Mucosa of rectum (tissue), 2 donors: ENCODE results near the gene ZNF429.
"Not testable (repeated sequence)": the region's sequence is repeated elsewhere in the genome, so short reads cannot be mapped to it uniquely, and the experiment has no call there.

ENCODE experiments used
- H3K27ac ChIP-seq, 2 donors: one replicate each; pipeline ENCODE4 v1.7.0; 2013; ENCODE audit warnings: inconsistent platforms in 2 of 2, low read depth in 2 of 2, low read length in 2 of 2
- H3K27me3 ChIP-seq, 2 donors: one replicate each; pipeline ENCODE4 v1.7.0; 2013; ENCODE audit warnings: low read length in 2 of 2; ENCODE audit not compliant: control insufficient read depth in 2 of 2, insufficient read depth in 2 of 2
- H3K36me3 ChIP-seq, 2 donors: one replicate each; pipeline ENCODE4 v1.7.0; 2013; ENCODE audit warnings: low read length in 2 of 2; ENCODE audit not compliant: control insufficient read depth in 2 of 2, insufficient read depth in 2 of 2
- H3K4me1 ChIP-seq, 2 donors: one replicate each; pipeline ENCODE4 v1.7.0; 2013; ENCODE audit warnings: low read length in 2 of 2, mild to moderate bottlenecking in 1 of 2; ENCODE audit not compliant: control insufficient read depth in 2 of 2, insufficient read depth in 2 of 2
- H3K4me3 ChIP-seq, 2 donors: one replicate each; pipeline ENCODE4 v1.7.0; 2013; ENCODE audit warnings: low read length in 2 of 2
- H3K9ac ChIP-seq, 2 donors: one replicate each; pipeline ENCODE4 v1.7.0; 2013; ENCODE audit warnings: low read length in 2 of 2, low read depth in 1 of 2, mild to moderate bottlenecking in 1 of 2
- H3K9me3 ChIP-seq, 2 donors: one replicate each; pipeline ENCODE4 v1.7.0; 2013; ENCODE audit warnings: low read length in 2 of 2; ENCODE audit not compliant: control insufficient read depth in 2 of 2
- donor health status: healthy.
- donor health status: Normal muscosa, but diverticular disease.

The ZNF429 gene

DNA sequence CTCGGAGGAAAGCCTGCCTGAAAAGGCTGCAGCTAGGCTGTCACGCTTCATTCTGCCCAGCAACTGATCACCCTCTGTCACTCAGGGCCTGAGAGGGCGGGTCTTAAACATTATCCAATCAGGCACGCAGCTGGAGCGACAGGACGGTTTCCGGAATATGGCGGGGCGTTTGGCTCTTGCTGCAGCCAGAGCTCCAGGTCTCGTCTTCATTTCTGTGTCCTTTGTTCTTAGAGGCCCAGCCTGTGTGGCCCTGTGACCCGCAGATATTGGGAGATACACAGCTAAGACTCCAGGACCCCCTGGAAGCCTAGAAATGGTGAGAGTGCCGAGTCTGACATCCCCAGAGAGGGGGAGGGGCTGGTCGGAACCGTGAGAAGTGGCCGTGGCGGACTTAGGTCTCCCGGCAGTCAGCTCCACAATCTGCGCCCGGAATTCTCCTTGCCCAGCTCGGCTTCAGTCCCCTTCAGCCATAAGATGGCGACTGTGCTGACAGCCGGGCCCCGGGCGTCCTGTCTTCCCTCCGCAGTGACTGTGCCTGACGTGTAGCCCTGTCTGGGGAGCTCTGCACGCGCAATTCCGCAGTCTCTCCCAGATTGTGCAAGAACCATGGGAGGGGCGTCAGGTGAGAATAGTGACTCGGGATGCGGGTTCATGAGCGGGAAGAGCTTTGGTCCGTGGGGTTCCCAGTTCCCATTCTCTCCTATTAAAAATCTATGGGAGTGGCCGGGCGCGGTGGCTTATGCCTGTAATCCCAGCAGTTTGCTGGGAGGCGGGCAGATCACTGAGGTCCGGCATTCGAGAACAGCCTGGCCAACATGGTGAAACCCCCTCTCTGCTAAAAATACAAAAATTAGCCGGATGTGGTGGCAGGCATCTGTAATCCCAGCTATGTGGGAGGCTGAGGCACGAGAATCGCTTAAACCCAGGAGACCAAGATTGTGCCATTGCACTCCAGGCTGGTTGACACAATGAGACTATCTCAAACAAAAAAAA is at the start of gene ZNF429:
Gene ZNF429, plus strand, starts transcription at position 144 of the 993 bp plus-strand sequence. Its CDS starts 170 bp downstream, at position 314.
- Histone ChIP-seq H3K4me1 (peaks cover 0 to 5% of the 10 kb centered on the region in 2 donors), H3K36me3 (peaks cover 0 to 2% of the 10 kb centered on the region in 2 donors), H3K27me3 (no peaks in the 10 kb centered on the region), H3K9me3 (no peaks in the 10 kb centered on the region), H3K4me3 (peak within 1 kb of the TSS; percentile 97 to 98), H3K27ac (peak within 1 kb of the TSS; percentile 94 to 96), H3K9ac (peak within 1 kb of the TSS; percentile 73 to 94)

DNA sequence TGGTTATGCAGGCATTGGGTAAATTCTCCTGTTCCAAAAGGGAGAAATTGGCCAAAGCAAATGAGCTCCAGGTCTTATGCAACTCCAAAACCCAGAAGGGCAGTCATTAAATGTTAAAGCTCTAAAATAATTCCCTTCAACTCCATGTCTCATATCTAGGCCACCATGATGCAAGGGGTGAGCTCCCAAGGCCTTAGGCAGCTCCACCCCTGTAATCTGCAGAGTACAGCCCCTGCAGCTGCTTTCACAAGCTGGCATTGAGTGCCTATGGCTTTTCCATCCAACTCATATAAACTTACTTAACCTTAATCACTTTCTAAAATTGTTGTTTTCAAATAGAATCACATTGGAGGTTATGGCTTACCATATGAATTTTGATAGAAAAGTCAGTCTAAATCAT is 44.7 kb upstream of the ZNF429 start:
- Histone ChIP-seq H3K9me3 (peaks cover 4% of the 10 kb centered on the region in 2 donors), H3K4me3 (no peak overlapping the region), H3K27me3 (no peaks in the 10 kb centered on the region), H3K36me3 (no peaks in the 10 kb centered on the region), H3K9ac (no peak overlapping the region), H3K4me1 (no peaks in the 10 kb centered on the region), H3K27ac (no peak overlapping the region)

DNA sequence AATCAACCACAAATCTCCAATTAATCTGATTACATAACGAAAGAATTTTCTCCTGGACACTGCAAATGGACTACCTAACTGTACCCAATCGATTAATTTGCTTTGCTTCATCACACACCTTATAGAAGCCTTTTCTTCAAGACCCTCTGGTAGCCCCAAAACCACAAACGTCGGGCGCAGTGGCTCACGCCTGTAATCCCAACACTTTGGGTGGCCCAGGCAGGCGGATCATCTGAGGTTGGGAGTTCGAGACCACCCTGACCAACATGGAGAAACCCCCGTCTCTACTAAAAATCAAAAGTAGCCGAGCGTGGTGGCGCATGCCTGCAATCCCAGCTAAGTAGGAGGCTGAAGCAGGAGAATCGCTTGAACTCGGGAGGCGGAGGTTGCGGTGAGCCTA is 42.9 kb upstream of the ZNF429 start:
- Histone ChIP-seq H3K4me1 (no peaks in the 10 kb centered on the region), H3K4me3 (no peak overlapping the region), H3K27ac (no peak overlapping the region), H3K9me3 (peaks cover 4% of the 10 kb centered on the region in 2 donors), H3K9ac (no peak overlapping the region), H3K36me3 (no peaks in the 10 kb centered on the region), H3K27me3 (no peaks in the 10 kb centered on the region)

DNA sequence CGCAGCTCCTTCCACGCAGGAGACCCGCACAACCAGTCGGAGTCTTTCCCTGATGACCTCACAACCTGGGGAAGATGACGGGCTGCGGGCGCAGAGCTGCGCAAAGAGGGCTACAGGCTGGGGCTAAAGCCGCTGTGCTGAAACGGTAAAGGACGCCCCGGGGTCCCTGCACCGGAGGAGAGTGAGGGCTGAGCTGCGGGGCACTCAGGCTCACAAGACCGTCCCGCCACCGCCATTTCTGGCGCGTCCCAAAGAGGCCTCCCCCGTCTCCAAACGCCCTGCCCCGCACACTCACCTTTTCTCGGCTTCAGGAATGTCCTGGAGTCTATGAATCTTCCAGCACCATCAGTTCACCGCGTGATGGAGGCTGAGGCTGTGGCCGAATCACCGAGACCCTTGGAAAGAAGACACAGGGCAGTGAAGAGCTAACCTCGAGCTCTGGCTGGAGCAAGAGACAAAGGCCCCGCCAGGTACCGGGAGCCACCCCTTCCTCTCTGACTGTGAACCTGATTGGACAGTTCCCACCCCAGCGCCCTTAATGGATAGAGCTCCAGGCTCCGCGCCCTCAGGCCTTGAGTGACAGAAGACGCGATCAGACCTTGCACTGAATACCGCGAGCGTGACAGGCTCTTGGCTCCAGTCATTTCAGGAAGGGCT is 41.8 kb upstream of the ZNF429 start:
- H3K4me1 ChIP-seq, result no peaks in the 10 kb centered on the region
- no peak overlapping the region for H3K27ac ChIP-seq
- peaks cover 0 to 4% of the 10 kb centered on the region in 2 donors for H3K9me3 ChIP-seq
- H3K4me3 ChIP-seq, result peak overlapping the region in 1 of 2 donors; percentile 52
- no peaks in the 10 kb centered on the region for H3K27me3 ChIP-seq
- H3K36me3 ChIP-seq, result no peaks in the 10 kb centered on the region
- H3K9ac ChIP-seq, result no peak overlapping the region

DNA sequence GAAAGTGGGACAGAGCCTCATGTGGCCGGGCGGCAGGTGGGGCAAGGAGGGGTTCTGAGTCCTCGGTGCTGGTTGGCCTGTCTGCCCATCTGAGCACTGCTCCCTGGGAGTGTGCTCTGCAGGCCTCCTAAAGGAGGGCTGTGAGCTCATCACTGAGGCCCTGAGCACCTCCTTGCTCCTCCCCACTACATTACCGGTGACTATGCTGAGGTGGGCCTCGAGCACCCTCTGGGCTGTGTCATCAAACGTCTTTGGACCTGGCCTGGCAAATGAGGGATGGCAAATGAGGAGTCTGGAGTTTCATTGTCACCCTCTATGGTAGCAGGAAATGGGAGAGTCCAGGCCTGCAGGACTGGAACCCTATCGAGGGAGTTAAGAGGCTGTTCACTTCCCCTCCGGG is 38.8 kb upstream of the ZNF429 start:
- Histone ChIP-seq H3K27ac (no peak overlapping the region), H3K36me3 (no peaks in the 10 kb centered on the region), H3K9ac (no peak overlapping the region), H3K4me1 (no peaks in the 10 kb centered on the region), H3K9me3 (peaks cover 0 to 4% of the 10 kb centered on the region in 2 donors), H3K4me3 (no peak overlapping the region), H3K27me3 (no peaks in the 10 kb centered on the region)

DNA sequence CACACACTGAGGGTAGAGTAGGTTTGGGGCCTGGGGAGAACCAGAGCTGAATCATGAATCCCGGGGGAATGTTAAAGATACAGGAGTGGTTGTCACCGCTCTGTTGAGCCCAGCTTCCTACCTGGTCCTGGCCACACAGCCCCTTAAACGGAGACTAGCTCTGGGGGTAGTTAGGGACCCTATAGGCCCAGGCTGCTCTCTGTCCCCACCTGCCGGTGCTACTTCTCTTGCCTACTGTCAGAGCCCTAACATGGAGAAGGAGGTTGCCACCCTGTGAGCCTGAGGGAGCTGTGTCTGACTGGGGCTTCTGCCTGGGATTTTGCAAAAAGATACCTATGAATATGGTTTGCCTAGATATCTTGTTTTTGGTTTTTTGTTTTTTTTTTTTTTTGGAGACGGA is 36.6 kb upstream of the ZNF429 start:
- H3K9ac ChIP-seq, result no peak overlapping the region

DNA sequence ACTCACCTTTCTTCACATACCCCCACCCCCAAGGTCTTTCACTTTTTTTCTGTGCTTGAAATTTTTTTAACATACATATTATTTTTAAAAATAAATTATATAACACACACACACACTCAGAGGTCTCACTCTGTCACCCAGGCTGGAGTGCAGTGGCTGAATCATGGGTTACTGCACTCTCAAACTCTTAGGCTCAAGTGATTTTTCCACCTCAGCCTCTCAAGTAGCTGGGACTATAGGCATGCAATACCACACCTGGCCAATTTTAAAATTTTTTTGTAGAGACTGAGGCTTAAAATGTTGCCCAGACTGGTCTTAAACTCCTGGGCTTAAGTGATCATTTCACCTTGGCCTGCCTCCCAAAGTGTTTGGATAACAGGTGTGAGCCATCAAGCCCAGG is 32.9 kb upstream of the ZNF429 start:
- H3K9ac ChIP-seq, result no peak overlapping the region
- peaks cover 0 to 3% of the 10 kb centered on the region in 2 donors for H3K4me1 ChIP-seq
- no peaks in the 10 kb centered on the region for H3K9me3 ChIP-seq
- H3K27me3 ChIP-seq, result no peaks in the 10 kb centered on the region
- H3K36me3 ChIP-seq, result no peaks in the 10 kb centered on the region
- H3K4me3 ChIP-seq, result no peak overlapping the region
- H3K27ac ChIP-seq, result no peak overlapping the region

More for the DNA sequence above, 36.6 kb upstream of the ZNF429 start:
- Histone ChIP-seq H3K4me3 (no peak overlapping the region), H3K9me3 (peaks cover 0 to 2% of the 10 kb centered on the region in 2 donors), H3K4me1 (no peaks in the 10 kb centered on the region), H3K27ac (no peak overlapping the region), H3K27me3 (no peaks in the 10 kb centered on the region), H3K36me3 (no peaks in the 10 kb centered on the region)

DNA sequence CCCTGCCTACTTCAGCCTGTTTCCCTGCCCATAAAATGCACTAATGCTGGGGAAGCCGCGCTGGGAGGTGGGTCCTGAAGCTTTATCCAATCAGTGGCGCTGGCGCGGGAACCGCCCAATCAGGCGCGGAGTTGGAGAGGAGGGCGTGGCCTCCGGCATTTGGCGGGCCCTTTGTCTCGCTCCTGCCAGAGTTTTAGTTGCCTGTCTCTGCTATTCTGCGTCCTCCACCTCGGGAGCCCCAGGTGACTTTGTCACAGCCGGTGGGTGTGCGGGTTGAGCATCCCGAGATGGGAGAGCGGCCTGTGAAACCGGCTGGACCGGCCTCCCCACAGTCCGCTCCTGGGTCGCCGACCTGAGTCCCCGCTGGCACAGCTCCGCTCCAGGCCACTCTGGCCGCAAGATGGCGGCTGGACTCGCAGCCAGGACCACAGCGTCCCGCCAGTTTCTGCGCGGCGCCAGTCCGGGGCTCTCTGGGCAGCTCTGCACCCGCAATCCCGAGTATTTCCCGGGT is 30.7 kb upstream of the ZNF429 start:
- no peak overlapping the region for H3K27ac ChIP-seq
- no peaks in the 10 kb centered on the region for H3K9me3 ChIP-seq
- peak overlapping the region; percentile 39 to 62 for H3K4me3 ChIP-seq
- H3K4me1 ChIP-seq, result peaks cover 0 to 3% of the 10 kb centered on the region in 2 donors
- no peaks in the 10 kb centered on the region for H3K36me3 ChIP-seq
- no peaks in the 10 kb centered on the region for H3K27me3 ChIP-seq
- no peak overlapping the region for H3K9ac ChIP-seq

DNA sequence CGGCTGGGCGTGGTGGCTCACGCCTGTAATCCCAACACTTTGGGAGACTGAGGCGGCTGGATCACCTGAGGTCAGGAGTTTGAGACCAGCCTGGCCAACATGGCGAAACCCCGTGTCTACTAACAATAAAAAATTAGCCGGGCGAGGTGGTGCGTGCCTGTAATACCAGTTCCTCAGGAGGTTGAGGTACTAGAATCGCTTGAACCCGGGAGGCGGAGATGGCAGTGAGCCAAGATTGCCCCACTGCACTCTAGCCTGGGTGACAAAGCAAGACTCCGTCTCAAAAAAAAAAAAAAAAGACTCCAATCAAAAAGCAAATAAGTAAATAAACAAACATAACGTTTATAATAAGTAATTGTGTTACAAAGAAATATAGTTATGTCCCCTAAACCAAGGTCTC is 23.0 kb upstream of the ZNF429 start:
- not testable (repeated sequence) for H3K9me3 ChIP-seq, H3K27me3 ChIP-seq, H3K9ac ChIP-seq, H3K27ac ChIP-seq, H3K36me3 ChIP-seq, H3K4me3 ChIP-seq, H3K4me1 ChIP-seq

DNA sequence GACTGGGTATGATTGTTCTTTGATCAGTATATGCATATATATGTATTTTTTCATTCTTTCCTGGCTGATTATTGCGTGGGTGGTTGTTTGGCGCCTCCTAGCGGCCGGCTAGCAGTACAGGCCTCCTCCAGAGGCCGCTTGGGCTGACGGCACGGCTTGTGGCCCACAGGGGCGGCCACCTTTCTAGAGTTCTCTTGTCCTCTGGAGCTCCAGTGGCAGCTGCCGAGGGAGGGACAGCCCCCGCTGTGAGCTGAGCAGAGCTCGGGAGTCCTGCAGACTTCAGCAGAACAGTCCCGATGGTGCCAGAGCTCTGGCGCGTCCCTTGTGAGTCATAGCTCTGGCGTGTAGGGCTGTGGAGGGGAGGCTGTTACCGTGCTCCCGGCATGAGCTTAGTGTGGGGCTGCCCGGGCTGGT is 22.5 kb upstream of the ZNF429 start:
- H3K4me3 ChIP-seq, result peak overlapping the region in 1 of 2 donors; percentile 20
- no peak overlapping the region for H3K9ac ChIP-seq
- H3K27me3 ChIP-seq, result no peaks in the 10 kb centered on the region
- no peaks in the 10 kb centered on the region for H3K36me3 ChIP-seq
- no peak overlapping the region for H3K27ac ChIP-seq
- H3K9me3 ChIP-seq, result no peaks in the 10 kb centered on the region
- no peaks in the 10 kb centered on the region for H3K4me1 ChIP-seq
